Measurements from ENCODE around the gene BAIAP2L2. TPM values are rescaled to one million over a fixed set of nuclear protein-coding genes. Genes with fewer than 3 reads are reported as not detected.

The BAIAP2L2 gene
- total RNA-seq, 1 experiment from 2014 or later = 2.3 TPM

GRCh38 chr22:38086942-38087341 lies 23.5 kb downstream of the BAIAP2L2 start:
- Histone ChIP-seq H3K4me2 (ENCODE audit: insufficient read depth, insufficient read length, low read length) (no peak overlapping the region), H3K79me1 (ENCODE audit: insufficient read depth, low read depth, low read length, poor library complexity, severe bottlenecking) (no peaks in the 10 kb centered on the region), H2AK5ac (ENCODE audit: insufficient read length, low read length) (no peak overlapping the region), H2BK12ac (ENCODE audit: insufficient read length, low read depth, low read length) (no peak overlapping the region), H3K4ac (ENCODE audit: low read depth, low read length) (no peak overlapping the region), H3K56ac (ENCODE audit: insufficient read length, low read depth, low read length) (no peak overlapping the region), H3K18ac (ENCODE audit: insufficient read length, low read depth, low read length) (no peak overlapping the region), H3K27ac (ENCODE audit: insufficient read length, low read depth, low read length) (no peak overlapping the region), H3K4me1 (ENCODE audit: insufficient read depth, low read length) (no peaks in the 10 kb centered on the region; the same call in 1 of the 2 replicates), H4K20me1 (ENCODE audit: control insufficient read depth, insufficient read depth, insufficient read length) (no peaks in the 10 kb centered on the region), H2AFZ (ENCODE audit: low read length) (no peak overlapping the region), H4K8ac (replicated peaks; ENCODE audit: insufficient read length, low read depth, low read length) (no peak overlapping the region), H4K91ac (ENCODE audit: insufficient read length, low read depth, low read length) (no peak overlapping the region), H3K23ac (ENCODE audit: insufficient read length, low read depth, low read length) (no peak overlapping the region), H2BK5ac (ENCODE audit: insufficient read length, low read length) (no peak overlapping the region), H2BK20ac (ENCODE audit: low read depth, low read length, poor library complexity, severe bottlenecking) (no peak overlapping the region), H4K5ac (ENCODE audit: insufficient read length, low read depth, low read length) (no peak overlapping the region), H2BK120ac (ENCODE audit: low read depth, low read length, poor library complexity, severe bottlenecking) (no peak overlapping the region), H3K79me2 (ENCODE audit: insufficient read depth, low read length) (no peaks in the 10 kb centered on the region), H3K27me3 (ENCODE audit: insufficient read depth, low read length) (peaks cover 2% of the 10 kb centered on the region; the same call in 1 of the 2 replicates), H3K9ac (ENCODE audit: extremely low read depth, insufficient read length, low read length) (no peak overlapping the region), H3K14ac (ENCODE audit: insufficient read depth, low read length) (no peak overlapping the region), H3T11ph (ENCODE audit: low read length) (no peak overlapping the region), H3K9me3 (ENCODE audit: control insufficient read depth, low read depth, low read length) (no peaks in the 10 kb centered on the region), H3K23me2 (ENCODE audit: insufficient read length, low read depth, low read length, poor library complexity, severe bottlenecking) (no peaks in the 10 kb centered on the region), H2BK15ac (ENCODE audit: low read depth, low read length) (no peak overlapping the region)
- peaks cover 4% of the 10 kb centered on the region for H3K27me3 Mint-ChIP-seq (ENCODE audit: low read depth)
- DNase-seq = no peak
- H3K4me1 Mint-ChIP-seq = peaks cover 13 to 37% of the 10 kb centered on the region in 2 experiments
- TF ChIP-seq, protein P1, sequence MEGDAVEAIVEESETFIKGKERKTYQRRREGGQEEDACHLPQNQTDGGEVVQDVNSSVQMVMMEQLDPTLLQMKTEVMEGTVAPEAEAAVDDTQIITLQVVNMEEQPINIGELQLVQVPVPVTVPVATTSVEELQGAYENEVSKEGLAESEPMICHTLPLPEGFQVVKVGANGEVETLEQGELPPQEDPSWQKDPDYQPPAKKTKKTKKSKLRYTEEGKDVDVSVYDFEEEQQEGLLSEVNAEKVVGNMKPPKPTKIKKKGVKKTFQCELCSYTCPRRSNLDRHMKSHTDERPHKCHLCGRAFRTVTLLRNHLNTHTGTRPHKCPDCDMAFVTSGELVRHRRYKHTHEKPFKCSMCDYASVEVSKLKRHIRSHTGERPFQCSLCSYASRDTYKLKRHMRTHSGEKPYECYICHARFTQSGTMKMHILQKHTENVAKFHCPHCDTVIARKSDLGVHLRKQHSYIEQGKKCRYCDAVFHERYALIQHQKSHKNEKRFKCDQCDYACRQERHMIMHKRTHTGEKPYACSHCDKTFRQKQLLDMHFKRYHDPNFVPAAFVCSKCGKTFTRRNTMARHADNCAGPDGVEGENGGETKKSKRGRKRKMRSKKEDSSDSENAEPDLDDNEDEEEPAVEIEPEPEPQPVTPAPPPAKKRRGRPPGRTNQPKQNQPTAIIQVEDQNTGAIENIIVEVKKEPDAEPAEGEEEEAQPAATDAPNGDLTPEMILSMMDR (conservative IDR thresholded peaks at IDR 0.05) = no peak
- peaks cover 1 to 10% (median 9%) of the 10 kb centered on the region in 3 experiments; a peak in 3 of 7 replicates for H3K36me3 Mint-ChIP-seq (ENCODE audit: insufficient read depth in 1 of 3, low read depth in 3 of 3)
- H3K4me3 Mint-ChIP-seq = no peak overlapping the region
- no peak overlapping the region; a peak in 1 of 7 replicates for H3K27ac Mint-ChIP-seq
- no CpG with 5 or more reads among the region's 13 CpGs for WGBS (ENCODE audit: extremely low coverage, insufficient read length, low lambda C conversion rate)
- no peaks in the 10 kb centered on the region for H3K9me3 Mint-ChIP-seq

Measured in H9 (cell line).